ENCODE measurements around the gene MIX23. TPM values are rescaled to one million over a fixed set of nuclear protein-coding genes. Genes with fewer than 3 reads are reported as not detected.

The MIX23 gene
- total RNA-seq, 1 donor from 2014 or later, result 14.2 TPM

GRCh38 chr3:122314228-122314876 lies 68.7 kb downstream of the MIX23 start:
- H3K27ac ChIP-seq, result no peak overlapping the region
- H3K9me3 ChIP-seq, result no peaks in the 10 kb centered on the region
- DNase-seq (ENCODE audit: extremely low spot score in 2 of 2), result no peak
- intact Hi-C loops (cut with DNase I), result no loop called here
- H3K4me3 ChIP-seq, result no peak overlapping the region
- no peak for TF ChIP-seq CTCF (IDR thresholded peaks at IDR 0.05)
- no peaks in the 10 kb centered on the region for H3K27me3 ChIP-seq
- H3K4me1 ChIP-seq, result peaks cover 12% of the 10 kb centered on the region
- H3K36me3 ChIP-seq, result no peaks in the 10 kb centered on the region

GRCh38 chr3:122313281-122313680 lies 69.8 kb downstream of the MIX23 start:
- DNase-seq (ENCODE audit: extremely low spot score in 2 of 2), result no peak
- Histone ChIP-seq H3K27me3 (no peaks in the 10 kb centered on the region), H3K9me3 (no peaks in the 10 kb centered on the region), H3K4me1 (peaks cover 12% of the 10 kb centered on the region), H3K4me3 (no peak overlapping the region), H3K27ac (no peak overlapping the region), H3K36me3 (no peaks in the 10 kb centered on the region)
- TF ChIP-seq CTCF (IDR thresholded peaks at IDR 0.05) (no peak), POLR2AphosphoS5 (IDR thresholded peaks at IDR 0.05; ENCODE audit: insufficient read depth in 1 of 2, low read depth in 1 of 2) (peak in 1 of 2 donors; percentile 52), POLR2A (IDR thresholded peaks at IDR 0.05) (no peak)
- intact Hi-C loops (cut with DNase I), result no loop called here

- no peak for TF ChIP-seq POLR2A (IDR thresholded peaks at IDR 0.05)
- no peak for TF ChIP-seq CTCF (IDR thresholded peaks at IDR 0.05)
- TF ChIP-seq POLR2AphosphoS5 (IDR thresholded peaks at IDR 0.05; ENCODE audit: insufficient read depth in 1 of 2, low read depth in 1 of 2), result no peak
- H3K27me3 ChIP-seq, result no peaks in the 10 kb centered on the region
- DNase-seq (ENCODE audit: extremely low spot score in 2 of 2), result no peak
- H3K36me3 ChIP-seq, result no peaks in the 10 kb centered on the region
- no peak overlapping the region for H3K27ac ChIP-seq
- peaks cover 12% of the 10 kb centered on the region for H3K4me1 ChIP-seq
- H3K4me3 ChIP-seq, result no peak overlapping the region
- intact Hi-C loops (cut with DNase I), result no loop called here
- H3K9me3 ChIP-seq, result no peaks in the 10 kb centered on the region
Observed at GRCh38 chr3:122312826-122313225, 70.2 kb downstream of the MIX23 start.

GRCh38 chr3:122310361-122310760 lies 72.7 kb downstream of the MIX23 start:
- DNase-seq (ENCODE audit: extremely low spot score in 2 of 2), result no peak
- intact Hi-C loops (cut with DNase I), result no loop called here
- H3K9me3 ChIP-seq, result no peaks in the 10 kb centered on the region
- TF ChIP-seq POLR2AphosphoS5 (IDR thresholded peaks at IDR 0.05; ENCODE audit: insufficient read depth in 1 of 2, low read depth in 1 of 2) (peak in 1 of 2 donors; percentile 65), POLR2A (IDR thresholded peaks at IDR 0.05) (no peak)
- no peak overlapping the region for H3K4me3 ChIP-seq
- no peak overlapping the region for H3K27ac ChIP-seq
- H3K36me3 ChIP-seq, result no peaks in the 10 kb centered on the region
- no peaks in the 10 kb centered on the region for H3K27me3 ChIP-seq
- peaks cover 12% of the 10 kb centered on the region for H3K4me1 ChIP-seq

Small RNAs within 50 kb of the gene (small RNA-seq; reads per million reads assigned to genes)
- gene AC083798.1, result not detected

Other genes with a start within 250 kb of the MIX23 start
- not detected for gene CASR, start 199.6 kb downstream of the MIX23 start, total RNA-seq
- 95.5 TPM for gene CSTA, start 58.0 kb downstream of the MIX23 start, total RNA-seq
- 29.7 TPM for gene FAM162A, start 951 bp upstream of the MIX23 start, total RNA-seq
- 1.5 TPM for gene WDR5B, start 32.8 kb upstream of the MIX23 start, total RNA-seq
- gene KPNA1, start 131.7 kb upstream of the MIX23 start, total RNA-seq, result 54.0 TPM
- 19.4 TPM for gene PARP9, start 181.1 kb upstream of the MIX23 start, total RNA-seq
- 17.7 TPM for gene DTX3L, start 181.1 kb upstream of the MIX23 start, total RNA-seq
- gene PARP15, start 194.4 kb upstream of the MIX23 start, total RNA-seq, result 5.9 TPM